ENCODE measurements around the gene SNX33.

DNA sequence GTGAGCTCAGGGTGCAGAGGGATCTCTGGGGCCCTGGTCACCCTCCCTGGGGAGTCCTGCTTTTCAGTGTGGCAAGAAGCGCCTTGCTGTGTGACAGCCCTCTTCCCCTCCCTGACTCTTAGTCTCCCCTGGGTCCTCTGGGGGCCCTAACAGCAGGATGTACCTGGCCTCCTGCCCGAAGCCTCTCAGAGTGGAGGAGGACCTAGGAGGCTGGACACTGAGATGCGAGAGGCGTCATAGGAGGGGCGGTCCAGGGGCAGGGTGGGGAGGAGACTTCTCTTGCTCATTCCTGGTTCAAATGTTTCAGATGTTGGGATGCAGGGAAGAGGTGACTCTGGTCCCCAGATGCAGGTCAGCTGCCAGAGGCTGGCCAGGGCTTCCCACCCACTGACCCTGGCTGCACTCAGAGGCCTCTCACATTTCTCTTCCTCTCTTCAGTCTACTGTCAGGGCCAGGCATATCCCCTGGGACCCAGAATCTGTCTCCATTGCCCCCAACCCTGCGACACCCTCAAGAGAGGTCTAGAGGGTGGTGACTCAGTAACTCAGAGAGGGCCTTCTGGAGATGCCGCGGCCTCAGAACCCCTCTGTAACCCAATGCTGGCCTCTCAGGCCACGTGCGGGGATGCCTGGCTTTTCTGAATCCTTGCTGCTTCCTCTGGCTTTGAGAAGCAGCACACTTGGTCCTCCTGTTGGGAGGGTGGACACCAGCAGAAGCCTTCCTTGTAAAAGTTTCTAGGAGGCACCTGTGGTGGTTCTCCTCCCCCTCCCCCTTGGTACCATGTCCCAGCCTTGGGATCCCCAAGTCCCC is 25.9 kb downstream of the SNX33 start:
- TF ChIP-seq, protein P1, sequence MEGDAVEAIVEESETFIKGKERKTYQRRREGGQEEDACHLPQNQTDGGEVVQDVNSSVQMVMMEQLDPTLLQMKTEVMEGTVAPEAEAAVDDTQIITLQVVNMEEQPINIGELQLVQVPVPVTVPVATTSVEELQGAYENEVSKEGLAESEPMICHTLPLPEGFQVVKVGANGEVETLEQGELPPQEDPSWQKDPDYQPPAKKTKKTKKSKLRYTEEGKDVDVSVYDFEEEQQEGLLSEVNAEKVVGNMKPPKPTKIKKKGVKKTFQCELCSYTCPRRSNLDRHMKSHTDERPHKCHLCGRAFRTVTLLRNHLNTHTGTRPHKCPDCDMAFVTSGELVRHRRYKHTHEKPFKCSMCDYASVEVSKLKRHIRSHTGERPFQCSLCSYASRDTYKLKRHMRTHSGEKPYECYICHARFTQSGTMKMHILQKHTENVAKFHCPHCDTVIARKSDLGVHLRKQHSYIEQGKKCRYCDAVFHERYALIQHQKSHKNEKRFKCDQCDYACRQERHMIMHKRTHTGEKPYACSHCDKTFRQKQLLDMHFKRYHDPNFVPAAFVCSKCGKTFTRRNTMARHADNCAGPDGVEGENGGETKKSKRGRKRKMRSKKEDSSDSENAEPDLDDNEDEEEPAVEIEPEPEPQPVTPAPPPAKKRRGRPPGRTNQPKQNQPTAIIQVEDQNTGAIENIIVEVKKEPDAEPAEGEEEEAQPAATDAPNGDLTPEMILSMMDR (conservative IDR thresholded peaks at IDR 0.05; ENCODE audit: low read length): no peak
- no peak for TF ChIP-seq EZH2phosphoT487 (IDR thresholded peaks at IDR 0.05; ENCODE audit: borderline replicate concordance)

Data from Loucy (cell line).